HTR-8/SVneo (cell line): ENCODE data around the gene EXD3.
"Not testable (repeated sequence)": the region's sequence is repeated elsewhere in the genome, so short reads cannot be mapped to it uniquely, and the experiment has no call there.

Experiments
- DNase-seq: peaks from one replicate; pipeline ENCODE4 v3.0.0; 2011; ENCODE audit warnings: low spot score, mixed read lengths; ENCODE audit not compliant: insufficient read length
- FAIRE-seq: peaks from 2 replicates; lab custom pipeline; 2011; peaks lifted over from hg19 to GRCh38; lab: Jason Lieb, UNC

Gene EXD3

DNA sequence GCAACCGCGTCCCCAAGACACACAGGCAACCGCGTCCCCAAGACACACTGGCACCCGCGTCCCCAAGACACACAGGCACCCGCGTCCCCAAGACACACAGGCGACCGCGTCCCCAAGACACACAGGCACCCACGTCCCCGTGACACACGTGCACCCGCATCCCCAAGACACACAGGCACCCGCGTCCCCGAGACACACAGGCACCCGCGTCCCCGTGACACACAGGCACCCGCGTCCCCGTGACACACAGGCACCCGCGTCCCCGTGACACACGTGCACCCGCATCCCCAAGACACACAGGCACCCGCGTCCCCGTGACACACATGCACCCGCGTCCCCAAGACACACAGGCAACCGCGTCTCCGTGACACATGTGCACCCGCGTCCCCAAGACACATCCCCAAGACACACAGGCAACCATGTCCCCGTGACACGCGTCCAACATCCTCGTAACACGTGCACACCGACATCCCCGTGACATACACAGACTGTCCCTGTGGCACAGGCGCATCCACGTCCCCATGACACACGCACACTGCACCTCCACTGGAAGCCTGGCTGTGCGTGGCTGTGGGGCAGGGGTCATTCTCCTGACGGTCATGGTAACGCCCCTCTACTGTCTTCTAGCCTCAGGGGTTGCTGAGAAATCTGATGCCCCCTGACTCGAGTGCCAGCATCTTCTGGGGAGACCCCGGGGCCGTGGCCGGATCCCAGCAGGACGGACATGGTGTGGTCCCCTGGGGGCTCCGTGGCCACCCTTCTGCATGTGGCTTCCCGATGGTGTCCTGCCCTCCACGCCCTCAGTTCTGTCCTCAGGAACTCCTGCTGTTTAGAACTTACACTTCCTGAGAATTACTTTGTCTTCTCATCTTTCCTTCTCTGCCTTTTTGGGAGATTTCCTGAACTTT lies 24.1 kb downstream of the EXD3 start:
- DNase-seq: no peak
- FAIRE-seq: no peak

DNA sequence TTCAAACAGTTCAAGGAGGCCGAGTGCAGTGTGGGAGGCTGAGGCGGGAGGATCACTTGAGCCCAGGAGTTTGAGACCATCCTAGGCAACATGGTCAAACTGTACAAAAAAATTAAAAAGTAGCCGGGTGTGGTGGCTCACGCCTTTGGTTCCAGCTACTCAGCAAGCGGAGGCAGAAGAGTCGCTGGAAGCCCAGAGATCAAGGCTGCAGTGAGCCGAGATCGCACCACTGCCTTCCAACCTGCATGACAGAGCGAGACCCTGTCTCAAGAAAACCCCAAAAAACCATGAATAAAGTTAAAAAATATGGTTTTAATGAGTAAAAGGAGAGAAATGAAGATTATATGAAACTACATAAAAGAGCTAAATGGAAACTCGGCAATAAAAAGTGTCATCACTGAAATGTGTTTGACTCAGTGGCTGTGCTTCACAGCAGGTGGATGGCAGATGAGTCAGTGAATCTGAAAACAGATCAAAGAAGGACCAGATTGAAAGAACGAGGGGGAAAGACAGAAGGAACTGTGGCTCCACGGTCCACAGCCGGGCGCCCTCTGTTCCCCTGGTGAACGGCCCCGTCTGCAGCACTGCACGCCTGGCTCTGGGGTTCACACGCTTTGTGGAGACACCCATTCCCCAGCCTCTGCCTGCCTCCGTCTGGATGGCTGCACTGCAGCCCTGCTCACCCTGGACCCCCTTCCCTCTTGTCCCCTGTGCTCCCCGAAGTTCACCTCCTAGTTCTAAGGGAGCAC lies 25.1 kb downstream of the EXD3 start:
- FAIRE-seq: no peak

DNA sequence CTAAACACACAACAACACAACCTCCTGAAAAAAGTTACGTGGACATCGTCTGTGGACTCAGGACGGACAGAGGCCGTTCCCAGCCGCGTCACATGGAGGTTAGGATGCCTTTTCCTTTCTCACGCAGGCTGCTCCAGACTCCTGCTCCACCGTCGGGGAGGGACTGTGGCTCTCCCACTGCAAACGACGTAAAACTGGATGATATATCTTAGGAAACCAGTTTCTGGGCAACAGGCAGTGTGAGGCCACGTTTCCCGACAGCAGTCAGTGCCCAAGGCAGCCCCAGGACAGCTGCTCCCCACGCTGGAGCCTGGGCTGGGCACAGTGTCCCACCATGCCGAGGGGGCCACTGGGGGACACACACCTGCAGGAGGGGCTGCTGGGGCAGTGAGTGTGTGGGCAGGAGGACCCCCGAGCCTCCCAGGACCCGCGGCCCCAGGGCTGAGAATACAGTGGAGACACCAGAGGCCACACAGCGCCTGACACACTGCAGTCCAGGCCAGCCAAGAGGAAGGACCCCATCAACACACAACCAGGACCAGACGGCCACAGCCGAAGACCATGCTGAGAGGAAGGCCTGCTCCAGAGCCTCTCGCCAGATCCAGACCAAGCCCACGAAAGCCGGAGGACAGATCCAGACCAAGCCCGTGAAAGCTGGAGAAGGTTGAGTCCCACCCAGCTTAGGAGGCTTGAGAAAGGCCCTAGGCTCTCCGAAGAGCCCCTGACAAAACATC lies 26.2 kb downstream of the EXD3 start:
- FAIRE-seq: no peak
- no peak for DNase-seq

More for the DNA sequence above, 25.1 kb downstream of the EXD3 start:
- no peak for DNase-seq

DNA sequence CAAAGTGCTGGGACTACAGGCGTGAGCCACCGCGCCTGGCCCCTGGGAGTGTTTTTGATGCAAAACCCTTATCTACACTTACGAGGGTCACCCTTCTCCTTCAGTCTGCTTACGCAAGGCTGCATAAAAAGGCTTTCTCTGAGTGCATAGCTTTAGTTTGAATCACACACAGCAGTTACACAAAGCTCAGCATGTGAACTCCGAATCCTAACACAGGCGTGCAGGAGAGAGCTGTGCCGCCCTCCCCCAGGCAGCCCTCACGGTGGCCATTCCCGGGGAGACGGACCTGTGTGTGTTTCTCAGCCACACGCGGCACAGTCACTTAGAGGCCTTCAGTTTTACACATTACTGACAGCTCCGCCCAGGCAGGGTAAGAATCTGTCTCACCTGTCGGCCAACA lies 26.7 kb downstream of the EXD3 start:
- FAIRE-seq: no peak
- DNase-seq: no peak

DNA sequence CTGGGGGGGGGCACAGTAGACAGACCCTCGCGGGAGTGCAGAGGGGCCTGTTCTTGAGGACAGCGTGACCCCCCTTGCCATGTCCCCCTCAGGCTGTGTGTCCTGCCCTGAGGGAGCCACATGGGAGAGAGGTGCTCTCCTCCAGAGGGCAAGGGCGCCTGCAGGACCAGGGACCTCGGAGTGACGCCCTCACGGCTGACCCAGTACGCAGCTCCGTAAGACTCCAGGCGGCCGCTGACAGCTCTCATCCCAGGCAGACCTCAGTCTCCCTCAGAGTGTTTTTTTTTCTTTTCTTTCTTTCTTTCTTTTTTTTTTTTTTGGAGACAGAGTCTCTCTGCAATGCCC lies 27.3 kb downstream of the EXD3 start:
- FAIRE-seq (no peak), DNase-seq (no peak)

DNA sequence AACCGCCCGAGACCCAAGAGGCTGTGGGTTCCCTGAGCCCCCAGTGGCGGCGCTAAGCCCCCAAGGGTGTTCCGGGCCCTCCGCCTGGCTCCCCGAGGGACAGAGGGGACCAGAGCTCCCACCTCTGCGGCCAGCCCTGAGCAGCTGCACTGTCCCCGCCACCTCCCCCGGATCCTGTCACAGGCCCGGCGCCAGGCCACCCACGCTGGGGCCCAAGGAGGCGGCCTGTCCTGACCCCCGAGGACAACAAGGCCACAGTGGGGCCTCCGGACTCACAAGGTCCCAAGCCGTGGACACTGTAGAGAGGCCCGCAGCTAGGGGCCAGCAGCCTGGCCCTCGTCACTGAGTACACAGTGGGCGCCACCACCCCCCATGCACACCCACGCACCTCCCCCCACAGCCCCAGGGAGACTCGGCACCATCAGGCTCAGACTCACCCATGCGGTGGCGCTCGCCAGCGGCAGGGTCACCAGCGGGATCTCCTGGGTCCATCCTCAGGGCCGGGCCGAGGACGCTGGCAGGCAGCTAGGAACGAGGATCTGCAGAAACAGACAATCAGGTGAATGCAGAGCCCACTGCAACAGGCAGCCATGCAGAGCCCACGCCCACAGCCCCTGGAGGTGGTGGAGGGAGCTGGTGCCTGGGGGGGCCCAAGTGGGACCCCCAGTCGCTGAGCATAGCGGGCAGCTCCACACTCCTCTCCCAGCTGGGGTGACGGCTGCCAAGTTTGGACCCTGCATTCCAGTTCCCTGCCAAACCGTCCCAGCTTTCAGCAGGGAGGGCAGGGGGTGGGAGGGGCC lies 27.9 kb downstream of the EXD3 start:
- DNase-seq: no peak
- no peak for FAIRE-seq

DNA sequence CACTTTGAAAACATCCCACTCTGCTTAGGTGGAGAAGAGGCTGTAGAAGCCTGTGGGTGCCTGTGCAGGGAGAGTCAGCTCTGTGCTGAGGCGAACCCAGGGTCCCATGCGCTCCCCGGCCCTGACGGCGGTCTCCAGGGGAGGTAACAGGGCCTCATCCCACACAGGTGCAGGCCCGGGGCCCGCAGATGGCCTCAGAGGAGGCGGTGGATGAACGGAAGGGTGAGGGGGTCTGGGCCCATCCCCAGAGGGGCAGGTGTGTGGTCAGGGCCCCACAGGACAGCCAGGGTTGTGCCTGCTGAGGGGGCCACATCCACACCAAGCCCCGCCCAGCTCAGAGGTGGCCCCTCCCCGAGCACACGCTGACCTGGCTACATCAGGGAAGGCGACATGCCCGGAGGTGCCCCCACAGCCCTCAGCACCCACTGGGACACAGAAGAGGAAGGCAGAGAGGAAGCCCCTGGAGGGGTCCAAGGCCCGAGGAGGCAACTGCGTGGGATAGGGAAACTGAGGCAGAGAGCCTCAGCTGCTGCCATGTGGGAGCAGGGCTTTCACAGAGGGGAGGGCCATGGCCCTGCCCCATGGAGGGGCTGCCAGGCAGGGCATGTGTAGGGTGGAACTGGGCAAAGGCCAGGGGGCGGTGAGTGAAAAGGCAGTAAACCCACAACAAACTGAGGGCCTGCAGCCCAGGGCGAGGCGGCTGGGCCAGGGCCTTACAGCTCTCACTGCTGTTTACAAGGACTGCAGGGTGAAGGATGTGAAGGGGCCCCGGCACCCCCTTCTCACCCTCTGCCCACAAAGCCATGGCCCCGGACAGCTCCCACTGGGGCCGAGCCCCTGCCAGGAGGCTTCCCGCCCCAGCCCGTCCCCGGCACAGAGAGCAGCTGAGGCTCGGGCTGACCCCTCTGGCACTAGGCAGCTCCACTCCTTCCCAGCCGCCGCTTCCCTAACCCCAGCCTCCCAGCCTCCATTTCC lies 29.5 kb downstream of the EXD3 start:
- FAIRE-seq (no peak), DNase-seq (no peak)

DNA sequence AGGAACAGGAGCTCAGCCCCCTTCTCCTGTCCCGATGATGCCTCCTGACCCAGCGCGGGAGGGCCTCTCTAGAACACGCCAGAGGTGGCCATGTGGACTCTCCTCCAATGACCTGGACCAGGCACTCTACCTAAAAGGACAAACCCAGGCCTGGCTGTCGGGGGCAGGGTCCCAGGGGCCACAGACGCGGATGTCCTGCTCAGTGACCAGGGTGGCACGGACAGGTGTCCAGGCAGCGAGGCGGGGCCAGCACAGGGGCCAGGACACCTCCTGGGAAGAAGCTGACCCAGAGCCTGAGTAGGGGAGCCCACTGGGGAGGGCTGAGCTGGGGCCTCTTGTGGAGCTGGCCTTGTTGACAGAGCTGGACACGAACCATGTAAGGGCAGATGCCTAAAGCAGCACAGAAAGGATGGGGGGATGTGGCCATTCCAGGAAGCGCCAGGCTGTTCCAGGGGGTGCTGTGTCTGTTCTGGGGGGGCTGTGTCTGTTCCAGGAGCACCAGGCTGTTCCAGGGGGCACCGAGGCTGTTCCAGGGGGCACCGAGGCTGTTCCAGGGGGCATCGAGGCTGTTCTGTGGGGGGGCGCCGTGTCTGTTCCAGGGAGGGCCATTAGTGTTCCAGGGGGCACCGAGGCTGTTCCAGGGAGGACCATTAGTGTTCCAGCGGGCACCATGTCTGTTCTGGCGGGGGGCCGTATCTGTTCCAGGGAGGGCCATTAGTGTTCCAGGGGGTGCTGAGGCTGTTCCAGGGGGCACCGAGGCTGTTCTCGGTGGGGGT lies 30.5 kb downstream of the EXD3 start:
- no peak for DNase-seq
- FAIRE-seq: no peak

DNA sequence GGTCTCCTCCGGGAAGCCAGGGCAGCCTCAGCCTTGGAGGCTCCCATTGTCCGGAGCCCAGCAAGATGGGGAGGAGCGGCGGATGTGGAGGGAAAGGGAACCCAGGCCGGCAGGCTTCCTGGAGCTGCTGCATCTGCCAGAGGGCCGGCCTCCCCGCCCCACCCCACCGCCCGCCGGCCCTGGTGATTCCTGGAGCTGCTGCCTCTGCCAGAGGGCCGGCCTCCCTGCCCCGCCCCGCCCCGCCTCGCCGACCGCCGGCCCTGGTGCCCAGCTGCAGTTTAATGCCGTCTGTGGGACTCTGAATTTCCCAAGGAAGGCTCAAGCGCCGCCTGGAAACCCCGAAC lies 31.6 kb downstream of the EXD3 start:
- FAIRE-seq (no peak), DNase-seq (no peak)

DNA sequence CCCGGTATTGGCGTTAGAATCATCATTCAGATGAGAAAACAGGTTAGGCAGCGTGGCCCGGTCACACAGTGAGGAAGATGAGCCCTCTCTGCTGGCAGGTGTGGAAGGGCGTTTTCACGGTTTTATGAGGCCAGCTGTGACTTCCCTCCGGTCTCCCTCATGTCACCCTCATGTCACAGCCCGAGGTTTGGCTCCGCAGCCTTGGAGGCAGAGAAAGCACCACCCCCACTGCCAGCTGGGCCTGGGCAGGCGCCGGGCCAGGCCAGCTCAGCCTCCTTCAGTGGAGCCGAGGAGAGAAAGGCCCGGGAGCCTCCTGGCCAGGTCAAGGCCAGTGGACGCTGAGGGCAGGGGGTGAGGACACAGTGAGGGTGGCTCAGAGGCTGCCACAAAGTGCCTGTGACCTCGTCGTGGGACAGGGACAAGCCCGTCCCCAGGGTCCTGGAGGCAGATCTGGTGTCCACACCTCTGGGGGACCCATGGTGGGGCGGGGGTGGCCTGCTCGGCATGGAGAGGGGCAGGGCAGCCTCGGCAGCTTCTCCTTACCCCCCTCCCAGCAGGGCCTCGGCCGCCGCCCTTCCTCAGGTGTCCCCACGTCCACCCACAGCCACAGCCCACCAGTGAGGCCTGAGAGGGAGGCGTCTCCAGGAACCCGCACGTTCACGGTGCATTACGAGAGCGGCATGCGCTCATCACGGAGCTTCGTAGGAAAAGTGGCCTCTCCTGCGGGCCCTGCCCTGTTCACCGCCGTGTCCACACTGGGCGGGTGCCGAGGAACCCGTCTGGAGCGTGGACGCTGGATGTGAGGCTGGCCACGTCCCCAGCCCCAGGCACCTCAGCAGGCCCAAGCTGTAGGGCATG lies 32.2 kb downstream of the EXD3 start:
- DNase-seq (no peak), FAIRE-seq (no peak)

DNA sequence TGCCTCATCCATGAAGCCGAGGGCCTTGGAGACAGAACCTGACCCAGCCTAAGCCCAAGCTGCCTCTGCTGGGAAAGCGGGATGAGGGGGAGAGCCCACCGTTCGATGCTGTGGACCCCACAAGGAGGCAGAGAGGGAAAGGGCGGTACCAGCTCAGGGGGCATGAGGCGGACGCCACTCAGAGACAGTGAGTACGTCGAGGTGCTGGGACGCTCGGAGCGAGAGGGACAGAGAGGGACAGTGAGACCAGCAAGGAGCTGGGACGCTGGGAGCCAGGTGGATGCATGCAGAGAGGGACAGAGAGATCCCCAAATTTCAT lies 33.6 kb downstream of the EXD3 start:
- DNase-seq: no peak
- FAIRE-seq: no peak

DNA sequence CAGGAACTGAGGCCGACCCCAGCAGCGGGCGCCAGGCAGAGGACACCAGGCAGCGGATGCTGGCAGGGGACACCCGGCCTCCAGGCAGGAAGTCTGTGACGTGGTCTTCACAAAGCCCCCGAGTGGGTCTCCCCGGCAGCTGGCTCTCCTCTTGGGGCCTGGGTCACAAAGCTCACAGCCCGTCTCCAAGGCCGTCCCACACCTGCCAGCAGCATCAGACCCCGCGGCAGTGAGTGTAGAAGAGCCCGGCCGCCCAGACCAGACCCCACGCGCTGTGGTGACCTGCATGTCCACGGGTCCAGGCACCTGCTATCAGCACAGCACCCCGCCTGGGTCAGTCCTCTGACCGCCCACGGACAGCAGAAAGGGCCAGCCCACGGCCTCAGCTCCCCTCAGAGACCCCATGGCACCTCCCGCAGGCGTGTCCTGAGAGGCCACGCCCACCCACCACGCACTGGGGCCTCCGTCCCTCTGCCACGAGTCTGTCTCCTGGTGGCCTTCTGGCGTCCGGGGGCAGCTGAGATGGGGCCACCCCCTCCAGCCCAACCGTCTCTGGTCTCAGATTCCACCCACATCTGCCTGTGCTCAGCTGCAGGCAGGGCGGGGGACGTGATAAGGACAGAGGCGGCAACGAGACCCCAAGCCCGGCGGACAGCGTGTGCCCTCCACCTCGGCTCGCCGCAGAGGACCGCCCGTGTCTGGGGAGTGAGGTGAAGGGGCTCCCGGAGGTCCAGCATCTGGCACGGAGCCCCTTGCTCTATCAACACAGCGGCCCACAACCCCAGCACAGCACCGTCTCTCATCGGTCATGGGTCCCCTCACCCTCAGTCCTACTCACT lies 34.2 kb downstream of the EXD3 start:
- no peak for FAIRE-seq
- no peak for DNase-seq

DNA sequence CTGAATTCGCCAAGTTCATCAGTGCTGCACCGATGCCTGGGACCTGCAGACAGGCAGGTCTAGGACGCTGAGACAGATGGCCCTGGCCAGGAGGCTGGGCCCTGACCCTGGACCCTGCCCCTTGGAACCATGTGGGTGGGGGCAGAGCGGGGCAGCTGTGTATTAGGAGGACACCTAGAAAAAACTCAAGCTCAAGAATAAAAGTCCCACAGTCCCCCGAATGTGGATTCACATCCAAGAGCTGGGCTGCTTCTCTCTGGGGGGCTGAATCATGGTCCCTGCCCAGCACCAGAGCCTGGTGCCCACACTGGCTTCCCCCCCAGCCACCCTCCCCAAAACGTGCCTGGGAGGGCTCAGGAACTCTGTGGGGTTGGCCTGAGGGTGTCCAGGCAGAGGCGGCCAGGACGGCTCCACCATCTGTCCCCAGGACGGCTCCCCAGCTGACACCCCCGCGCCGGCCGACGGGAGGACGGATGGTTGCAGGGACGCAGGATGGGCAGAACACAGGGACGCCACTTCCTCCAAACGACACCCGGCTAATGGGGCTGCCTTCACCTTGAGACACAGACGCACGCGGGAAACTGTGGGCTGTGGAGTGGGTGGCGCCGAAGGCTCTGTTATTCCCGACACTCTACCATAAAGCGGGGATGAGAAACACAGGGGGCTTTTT lies 34.9 kb downstream of the EXD3 start:
- no peak for FAIRE-seq
- DNase-seq: no peak

DNA sequence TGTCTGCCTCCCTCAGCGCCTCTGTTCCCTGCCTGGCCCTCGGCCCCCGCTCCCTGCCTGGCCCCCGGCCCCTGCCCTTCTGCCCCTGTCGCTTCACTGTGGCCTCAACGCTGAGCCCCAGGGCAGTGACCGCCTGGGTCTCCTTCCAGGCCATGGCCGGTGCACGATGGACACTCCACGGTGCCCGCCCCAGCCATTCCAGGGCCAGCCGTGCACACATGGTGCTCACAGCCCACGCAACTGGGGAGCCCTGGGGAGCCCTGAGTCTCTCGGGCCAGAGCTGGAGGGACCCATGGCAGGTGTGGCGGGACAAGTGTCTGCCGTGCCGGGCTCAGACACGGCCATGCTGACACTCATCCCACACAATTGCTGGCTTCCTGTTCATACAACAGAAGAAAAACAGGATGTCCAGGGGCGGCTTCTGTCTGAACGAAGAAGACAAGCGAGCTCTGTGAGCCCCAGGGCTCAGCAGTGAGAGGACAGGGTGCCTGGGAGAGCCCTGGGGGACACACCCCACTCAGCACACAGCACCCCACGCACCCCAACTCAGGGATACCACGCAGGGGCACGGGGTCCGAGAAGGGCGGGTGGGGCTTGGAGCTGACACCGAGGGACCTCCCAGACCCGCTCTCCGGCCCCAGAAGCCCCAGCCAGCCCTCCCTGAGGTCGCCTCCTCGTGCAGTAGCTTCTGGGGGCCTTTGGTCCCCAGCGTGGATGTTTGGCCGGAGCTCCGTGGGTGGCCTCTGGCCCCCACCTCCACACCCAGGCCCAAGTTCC lies 35.7 kb downstream of the EXD3 start:
- no peak for DNase-seq
- no peak for FAIRE-seq

DNA sequence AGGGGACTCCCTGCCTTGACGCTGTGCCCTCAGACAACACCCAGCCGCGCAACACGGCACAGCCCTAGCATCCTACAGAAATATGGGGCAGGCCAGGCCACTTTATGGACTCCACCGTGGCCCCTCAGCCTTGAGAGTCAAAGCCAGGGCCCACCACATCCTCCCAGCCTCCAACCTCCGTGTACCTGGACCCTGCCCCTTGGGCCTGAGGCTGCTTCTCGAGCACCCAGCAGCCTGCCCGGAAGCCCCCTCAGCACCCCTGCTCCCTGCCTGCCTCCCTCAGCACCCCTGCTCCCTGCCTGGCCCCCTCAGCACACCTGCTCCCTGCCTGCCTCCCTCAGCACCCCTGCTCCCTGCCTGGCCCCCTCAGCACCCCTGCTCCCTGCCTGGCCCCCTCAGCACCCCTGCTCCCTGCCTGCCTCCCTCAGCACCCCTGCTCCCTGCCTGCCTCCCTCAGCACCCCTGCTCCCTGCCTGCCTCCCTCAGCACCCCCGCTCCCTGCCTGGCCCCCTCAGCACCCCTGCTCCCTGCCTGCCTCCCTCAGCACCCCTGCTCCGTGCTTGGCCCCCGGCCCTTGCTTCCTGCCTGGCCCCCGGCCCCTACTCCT lies 36.4 kb downstream of the EXD3 start:
- FAIRE-seq, DNase-seq: not testable (repeated sequence)
